Stimulated activated CD4-positive, alpha-beta T cell treated with anti-CD3 and anti-CD28 coated beads, Interleukin-12 subunit alpha, Interleukin-12 subunit beta, amount 100 ng/mL, for 24 hours (primary cell): ENCODE measurements around the gene XKR3.
"Not testable (repeated sequence)": the region's sequence is repeated elsewhere in the genome, so short reads cannot be mapped to it uniquely, and the experiment has no call there.

Source experiments
- DNase-seq, 2 experiments: peaks; one replicate each; pipeline ENCODE4 v3.0.0-alpha.2; 2020; ENCODE audit warnings: low read depth in 2 of 2

XKR3 gene

GRCh38 chr22:16804882-16805281, 20.3 kb downstream of the XKR3 start:
- DNase-seq: no peak

GRCh38 chr22:16803255-16803917, 21.8 kb downstream of the XKR3 start:
- DNase-seq: no peak

GRCh38 chr22:16801571-16801970, 23.6 kb downstream of the XKR3 start:
- no peak for DNase-seq

GRCh38 chr22:16801088-16801487, 24.1 kb downstream of the XKR3 start:
- no peak for DNase-seq

GRCh38 chr22:16800358-16800757, 24.9 kb downstream of the XKR3 start:
- DNase-seq: no peak

- not testable (repeated sequence) for DNase-seq
Measured at GRCh38 chr22:16795504-16795903, 29.7 kb downstream of the XKR3 start.

- no peak for DNase-seq
Measured at GRCh38 chr22:16793831-16794230, 31.4 kb downstream of the XKR3 start.

GRCh38 chr22:16789860-16790493, 35.2 kb downstream of the XKR3 start:
- no peak for DNase-seq

- no peak for DNase-seq
Measured at GRCh38 chr22:16783930-16784354, 41.3 kb downstream of the XKR3 start.

- DNase-seq: no peak
Measured at GRCh38 chr22:16783453-16783852, 41.8 kb downstream of the XKR3 start.

- DNase-seq: no peak
Measured at GRCh38 chr22:16781764-16782329, 43.4 kb downstream of the XKR3 start.

GRCh38 chr22:16781074-16781763, 44.0 kb downstream of the XKR3 start:
- no peak for DNase-seq

GRCh38 chr22:16777284-16777924, 47.8 kb downstream of the XKR3 start:
- DNase-seq: no peak

- no peak for DNase-seq
Measured at GRCh38 chr22:16776080-16776479, 49.1 kb downstream of the XKR3 start.

GRCh38 chr22:16774911-16775500, 50.2 kb downstream of the XKR3 start:
- DNase-seq: no peak

- DNase-seq: not testable (repeated sequence)
Measured at GRCh38 chr22:16771569-16771968, 53.6 kb downstream of the XKR3 start.

GRCh38 chr22:16767927-16768326, 57.3 kb downstream of the XKR3 start:
- DNase-seq: not testable (repeated sequence)

GRCh38 chr22:16762224-16762623, 63.0 kb downstream of the XKR3 start:
- not testable (repeated sequence) for DNase-seq

GRCh38 chr22:16760416-16760815, 64.8 kb downstream of the XKR3 start:
- not testable (repeated sequence) for DNase-seq

- DNase-seq: not testable (repeated sequence)
Measured at GRCh38 chr22:16749282-16749681, 75.9 kb downstream of the XKR3 start.

GRCh38 chr22:16748160-16748929, 76.9 kb downstream of the XKR3 start:
- not testable (repeated sequence) for DNase-seq
